Measurements from ENCODE around the gene COPG1. TPM values are rescaled to one million over a fixed set of nuclear protein-coding genes. Genes with fewer than 3 reads are reported as not detected.
A peak's percentile ranks its signal among the peaks of the same experiment; 100 is the strongest.

The COPG1 gene
- total and polyA plus RNA-seq, 2 donors from 2014 or later = 107 to 173 TPM

- H3K27ac ChIP-seq (ENCODE audit: low read depth in 2 of 2, low read length in 2 of 2) = no peak overlapping the region
- H3K4me1 ChIP-seq (ENCODE audit: control insufficient read depth in 2 of 3, insufficient read depth in 2 of 3, low read depth in 1 of 3, low read length in 3 of 3) = peaks cover 0 to 8% (median 3%) of the 10 kb centered on the region in 3 donors
- H3K9ac ChIP-seq (ENCODE audit: low read length in 3 of 3) = no peak overlapping the region
- intact Hi-C loops (cut with DNase I) = no loop called here
- no peaks in the 10 kb centered on the region for H3K9me3 ChIP-seq (ENCODE audit: control insufficient read depth in 2 of 3, insufficient read depth in 1 of 3, low read length in 3 of 3)
- FAIRE-seq (no peak), DNase-seq (no peak)
- no peak for TF ChIP-seq CTCF (IDR thresholded peaks at IDR 0.05; ENCODE audit: borderline replicate concordance, extremely low read depth, insufficient read depth)
- H3K4me3 ChIP-seq (ENCODE audit: low read length in 3 of 3) = no peak overlapping the region
- H3K27me3 ChIP-seq (ENCODE audit: control insufficient read depth, insufficient read depth, low read length) = no peaks in the 10 kb centered on the region
- H3K36me3 ChIP-seq (ENCODE audit: control insufficient read depth in 2 of 3, insufficient read depth in 3 of 3, low read length in 3 of 3) = no peaks in the 10 kb centered on the region
Observed at GRCh38 chr3:129226374-129226773, 23.0 kb upstream of the COPG1 start.

- Histone ChIP-seq H3K36me3 (ENCODE audit: control insufficient read depth in 2 of 3, insufficient read depth in 3 of 3, low read length in 3 of 3) (no peaks in the 10 kb centered on the region), H3K27ac (ENCODE audit: low read depth in 2 of 2, low read length in 2 of 2) (peak overlapping the region in 1 of 2 donors; percentile 60), H3K4me1 (ENCODE audit: control insufficient read depth in 2 of 3, insufficient read depth in 2 of 3, low read depth in 1 of 3, low read length in 3 of 3) (peaks cover 0 to 8% (median 3%) of the 10 kb centered on the region in 3 donors), H3K9me3 (ENCODE audit: control insufficient read depth in 2 of 3, insufficient read depth in 1 of 3, low read length in 3 of 3) (no peaks in the 10 kb centered on the region), H3K4me3 (ENCODE audit: low read length in 3 of 3) (no peak overlapping the region), H3K9ac (ENCODE audit: low read length in 3 of 3) (no peak overlapping the region), H3K27me3 (ENCODE audit: control insufficient read depth, insufficient read depth, low read length) (no peaks in the 10 kb centered on the region)
- FAIRE-seq (no peak), DNase-seq (peak in 4 of 5 donors; percentile 43 to 59 (median 50))
- intact Hi-C loops (cut with DNase I) = no loop called here
- TF ChIP-seq CTCF (IDR thresholded peaks at IDR 0.05; ENCODE audit: borderline replicate concordance, extremely low read depth, insufficient read depth) = no peak
Observed at GRCh38 chr3:129228891-129229585, 20.4 kb upstream of the COPG1 start.

DNA sequence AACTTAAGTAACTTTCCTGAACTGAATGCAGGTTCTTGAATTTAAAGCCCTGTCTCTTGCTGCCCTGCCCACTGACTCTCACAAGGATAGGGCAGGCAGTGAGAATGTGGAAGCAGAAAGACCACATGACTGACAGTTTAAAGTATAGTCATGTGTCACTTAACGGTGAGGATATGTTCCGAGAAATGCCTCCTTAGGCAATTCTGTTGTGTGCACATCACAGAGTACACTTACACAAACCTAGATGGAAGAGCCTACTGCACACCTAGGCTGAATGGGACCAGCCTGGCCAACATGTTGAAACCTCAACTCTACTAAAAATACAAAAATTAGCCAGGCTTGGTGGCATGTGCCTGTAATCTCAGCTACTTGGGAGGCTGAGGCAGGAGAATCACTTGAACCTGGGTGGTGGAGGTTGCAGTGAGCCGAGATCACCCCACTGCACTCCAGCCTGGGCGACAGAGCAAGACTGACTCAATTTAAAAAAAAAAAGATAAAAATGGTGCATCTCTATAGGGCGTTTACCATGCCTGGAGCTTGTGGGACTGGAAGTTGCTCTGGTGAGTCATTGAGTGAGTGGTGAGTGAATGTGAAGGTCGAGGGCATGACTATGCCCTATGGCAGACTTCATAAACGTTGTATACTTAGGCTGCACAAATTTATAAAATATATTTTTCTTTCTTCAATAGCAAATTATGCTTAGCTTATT, 18.9 kb upstream of the COPG1 start:
- FAIRE-seq = no peak
- intact Hi-C loops (cut with DNase I) = no loop called here
- H3K27ac ChIP-seq (ENCODE audit: low read depth in 2 of 2, low read length in 2 of 2) = no peak overlapping the region
- DNase-seq = no peak
- no peaks in the 10 kb centered on the region for H3K27me3 ChIP-seq (ENCODE audit: control insufficient read depth, insufficient read depth, low read length)
- no peaks in the 10 kb centered on the region for H3K36me3 ChIP-seq (ENCODE audit: control insufficient read depth in 2 of 3, insufficient read depth in 3 of 3, low read length in 3 of 3)
- no peak for TF ChIP-seq CTCF (IDR thresholded peaks at IDR 0.05; ENCODE audit: borderline replicate concordance, extremely low read depth, insufficient read depth)
- no peaks in the 10 kb centered on the region for H3K9me3 ChIP-seq (ENCODE audit: control insufficient read depth in 2 of 3, insufficient read depth in 1 of 3, low read length in 3 of 3)
- no peak overlapping the region for H3K9ac ChIP-seq (ENCODE audit: low read length in 3 of 3)
- H3K4me3 ChIP-seq (ENCODE audit: low read length in 3 of 3) = no peak overlapping the region
- H3K4me1 ChIP-seq (ENCODE audit: control insufficient read depth in 2 of 3, insufficient read depth in 2 of 3, low read depth in 1 of 3, low read length in 3 of 3) = peaks cover 0 to 6% (median 0%) of the 10 kb centered on the region in 3 donors
